T-helper 1 cell treated with Interleukin-12 subunit alpha and Interleukin-12 subunit beta and Interleukin-4 antibody, amounts not matched to agents 30 ng/mL and 1 ng/mL, for 36 hours (primary cell): ENCODE data around the gene MYO1D. TPM values are rescaled to one million over a fixed set of nuclear protein-coding genes. Genes with fewer than 3 reads are reported as not detected.
"Not testable (repeated sequence)": the region's sequence is repeated elsewhere in the genome, so short reads cannot be mapped to it uniquely, and the experiment has no call there.

Experiments
- intact Hi-C: fragments of 100-400 bp; cut with micrococcal nuclease; formaldehyde crosslinking; loops from one replicate; pipeline ENCODE4 v1.15.1; 2024
- total RNA-seq: library from RNA; stranded (reverse); gene quantifications from 2 replicates; pipeline ENCODE4 v1.2.3, GENCODE V29; 2022

Gene MYO1D
- total RNA-seq, 1 donor from 2014 or later: 5.5 TPM

- intact Hi-C loops: not testable (repeated sequence)
Measured at GRCh38 chr17:32821987-32822934, 54.7 kb downstream of the MYO1D start.

GRCh38 chr17:32820440-32820839 is 56.5 kb downstream of the MYO1D start:
- intact Hi-C loops: no loop called here

DNA sequence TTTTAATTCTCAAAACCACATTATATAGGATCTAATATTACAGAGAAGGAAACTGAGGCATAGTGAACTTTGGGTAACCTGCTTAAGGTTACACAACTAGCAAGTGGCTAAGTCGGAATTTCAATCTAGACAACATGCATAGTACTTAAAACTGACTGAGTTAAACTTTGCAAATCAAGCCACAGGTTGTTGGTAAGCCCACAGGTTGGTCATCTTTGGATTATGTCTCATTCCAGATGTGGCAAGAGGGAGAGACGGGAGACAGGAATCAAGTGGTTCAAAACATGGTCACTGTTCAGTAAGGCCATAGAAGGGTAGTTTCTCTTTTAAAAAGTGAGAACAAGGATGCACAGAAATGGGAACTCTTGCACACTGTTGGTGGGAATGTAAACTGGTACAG is 57.1 kb downstream of the MYO1D start:
- intact Hi-C loops: no loop called here

- intact Hi-C loops: no loop called here
Measured at GRCh38 chr17:32819035-32819434, 57.9 kb downstream of the MYO1D start.

DNA sequence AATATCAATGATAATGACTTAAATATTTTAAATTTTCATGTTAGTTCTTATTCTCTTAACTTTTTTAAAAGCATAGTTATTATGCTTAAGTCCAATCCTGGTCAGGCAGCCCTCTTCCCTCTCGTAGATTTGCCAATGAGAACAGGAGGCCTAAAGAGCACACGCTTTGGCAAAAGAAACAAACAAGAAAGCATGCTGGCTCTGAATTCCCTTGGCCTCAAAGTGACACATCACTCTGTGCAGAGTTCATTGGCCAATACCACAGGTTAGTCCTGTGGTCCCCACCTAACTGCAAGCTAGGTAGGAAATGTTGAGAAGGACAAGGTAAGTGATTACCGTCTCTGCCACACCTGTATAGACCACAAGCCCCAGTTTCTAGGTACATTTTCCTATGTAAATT is 61.5 kb downstream of the MYO1D start:
- intact Hi-C loops: no loop called here

GRCh38 chr17:32814836-32815235 is 62.1 kb downstream of the MYO1D start:
- intact Hi-C loops: no loop called here

DNA sequence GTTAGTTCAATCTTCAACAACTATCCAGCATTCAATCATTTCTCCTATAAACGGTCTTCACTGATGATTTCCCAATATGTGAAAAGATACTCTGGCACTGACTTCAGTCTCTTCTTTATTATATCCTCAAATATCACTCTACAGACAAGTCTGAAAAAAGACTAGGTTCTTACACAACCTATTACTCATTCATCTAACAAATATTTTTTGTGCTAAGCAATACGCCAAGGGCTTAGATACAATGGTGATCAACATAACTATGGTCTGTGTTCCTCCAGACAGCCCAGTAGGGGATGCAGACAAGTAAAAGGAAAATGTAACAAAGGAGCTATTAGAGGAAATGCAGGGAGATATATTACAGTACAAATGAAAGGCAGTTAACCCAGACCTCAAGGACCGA is 63.9 kb downstream of the MYO1D start:
- intact Hi-C loops: no loop called here

DNA sequence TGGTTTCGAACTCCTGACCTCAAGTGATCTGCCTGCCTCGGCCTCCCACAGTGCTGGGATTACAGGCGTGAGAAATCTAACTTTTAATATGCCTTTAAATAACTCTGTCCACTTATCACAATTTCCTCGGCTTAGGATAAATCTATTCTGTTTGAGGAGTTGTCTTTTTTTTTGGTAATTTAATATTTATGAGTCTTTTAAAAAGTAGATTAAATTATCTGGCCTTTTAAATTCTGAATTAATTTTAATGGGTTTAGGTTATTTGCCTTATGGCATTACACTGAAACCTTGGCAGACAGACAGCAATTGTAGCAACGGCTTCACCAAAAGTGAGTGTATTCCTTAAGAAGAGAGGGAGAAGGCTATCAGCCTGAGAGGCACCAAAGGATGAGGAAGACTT is 66.2 kb downstream of the MYO1D start:
- intact Hi-C loops: no loop called here

- intact Hi-C loops: no loop called here
Measured at GRCh38 chr17:32807577-32807976, 69.3 kb downstream of the MYO1D start.

GRCh38 chr17:32806646-32807045 is 70.3 kb downstream of the MYO1D start:
- intact Hi-C loops: no loop called here

- intact Hi-C loops: no loop called here
Measured at GRCh38 chr17:32805029-32805976, 71.6 kb downstream of the MYO1D start.

DNA sequence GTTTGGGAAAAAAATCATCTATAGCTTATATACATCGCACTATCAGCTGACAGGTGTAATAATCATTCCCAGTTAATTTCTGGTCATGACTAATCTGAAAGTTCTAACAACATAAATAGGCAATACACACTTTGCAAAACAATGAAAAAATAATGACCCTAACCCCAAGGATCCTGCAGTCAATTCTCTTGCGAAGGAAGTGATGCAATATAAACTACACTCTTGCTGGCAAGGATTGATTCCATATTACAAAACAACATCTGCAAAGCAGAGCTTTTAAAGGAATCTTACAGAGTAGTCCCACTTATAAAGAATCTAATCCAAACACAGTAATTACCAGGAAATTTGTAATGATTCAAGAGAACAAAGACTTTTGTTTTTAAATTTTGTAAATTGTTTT is 73.4 kb downstream of the MYO1D start:
- intact Hi-C loops: no loop called here

GRCh38 chr17:32802306-32802705 is 74.6 kb downstream of the MYO1D start:
- intact Hi-C loops: no loop called here

GRCh38 chr17:32801641-32802040 is 75.3 kb downstream of the MYO1D start:
- intact Hi-C loops: no loop called here

- intact Hi-C loops: no loop called here
Measured at GRCh38 chr17:32801193-32801592, 75.7 kb downstream of the MYO1D start.

GRCh38 chr17:32798938-32799337 is 78.0 kb downstream of the MYO1D start:
- intact Hi-C loops: no loop called here

GRCh38 chr17:32795339-32795979 is 81.5 kb downstream of the MYO1D start:
- intact Hi-C loops: loop anchor here (1.0 kb wide), 1 partner anchor 23 kb away; no protein-coding TSS in a partner anchor

DNA sequence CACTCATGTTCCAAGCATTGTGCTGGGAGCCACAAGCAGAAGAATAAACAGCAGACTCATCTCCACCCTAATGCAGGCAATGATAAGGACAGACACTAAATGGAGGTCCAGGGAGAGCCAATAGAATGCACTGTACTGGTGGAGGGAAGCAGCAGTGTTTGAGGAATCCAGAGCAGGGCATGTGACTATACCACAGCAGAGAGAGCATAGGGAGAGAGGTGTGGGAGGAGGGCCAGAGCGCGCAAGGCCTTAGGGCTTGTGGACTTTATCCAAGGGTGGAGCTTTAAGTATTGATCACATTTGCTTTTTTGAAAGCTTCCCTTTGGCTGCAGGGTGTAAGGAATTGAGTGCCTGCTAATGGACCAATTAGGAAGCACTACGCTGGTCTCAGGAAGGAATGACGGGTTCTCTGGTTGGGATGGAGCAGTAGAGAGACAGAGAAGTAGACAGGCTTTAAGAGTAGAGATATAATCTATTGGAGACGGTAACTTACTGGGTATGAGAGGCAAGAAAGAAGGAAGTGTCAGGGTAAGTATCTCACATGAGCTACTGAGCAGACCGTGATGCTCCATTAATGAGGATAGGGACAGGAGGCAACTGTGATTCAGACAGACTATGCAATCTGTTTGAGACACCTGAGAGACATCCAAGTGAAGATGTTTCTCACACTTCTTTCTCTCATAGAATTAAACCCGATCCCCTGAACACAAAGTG is 82.2 kb downstream of the MYO1D start:
- intact Hi-C loops: loop anchor here (1.0 kb wide), 1 partner anchor 24 kb away; no protein-coding TSS in a partner anchor

- intact Hi-C loops: no loop called here
Measured at GRCh38 chr17:32793841-32794240, 83.1 kb downstream of the MYO1D start.

DNA sequence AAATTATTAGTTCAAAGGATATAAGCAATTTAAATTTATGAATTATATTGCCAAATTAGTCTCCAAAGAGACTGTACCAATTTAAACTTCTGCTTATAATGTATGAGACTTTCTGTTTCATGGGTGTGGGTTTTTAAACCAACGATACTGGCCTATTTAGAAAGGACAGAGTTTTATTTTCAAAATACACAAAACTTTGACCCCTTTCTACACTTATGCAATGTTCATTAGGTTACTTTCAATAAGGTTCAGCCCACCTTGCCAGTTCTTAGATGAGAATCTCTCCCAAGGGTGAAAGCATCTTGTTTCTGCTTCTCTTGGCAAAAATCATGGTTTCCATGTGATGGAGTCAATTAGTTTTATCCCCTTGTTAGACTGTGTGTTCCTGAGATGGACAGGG is 84.7 kb downstream of the MYO1D start:
- intact Hi-C loops: no loop called here

DNA sequence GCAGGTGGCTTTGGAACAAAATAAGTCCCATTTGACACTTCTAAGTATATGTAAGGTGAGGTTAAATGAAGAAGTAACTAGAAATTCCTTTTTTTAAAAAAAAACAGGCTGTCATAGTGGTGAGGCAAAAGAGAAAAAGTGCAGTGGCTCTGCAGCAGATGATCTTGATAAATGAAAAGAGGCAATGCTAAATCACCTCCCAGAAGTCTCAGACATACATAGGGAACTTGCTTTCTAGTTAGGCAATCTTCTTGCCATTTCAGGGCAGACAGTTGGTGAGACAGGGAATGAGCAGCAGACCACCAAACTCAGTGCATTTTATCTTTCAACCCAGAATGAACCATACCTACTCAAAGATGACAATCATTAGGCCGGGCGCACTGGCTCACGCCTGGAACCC is 90.8 kb downstream of the MYO1D start:
- intact Hi-C loops: no loop called here
